Measurements from ENCODE around the gene SLC23A2.

DNA sequence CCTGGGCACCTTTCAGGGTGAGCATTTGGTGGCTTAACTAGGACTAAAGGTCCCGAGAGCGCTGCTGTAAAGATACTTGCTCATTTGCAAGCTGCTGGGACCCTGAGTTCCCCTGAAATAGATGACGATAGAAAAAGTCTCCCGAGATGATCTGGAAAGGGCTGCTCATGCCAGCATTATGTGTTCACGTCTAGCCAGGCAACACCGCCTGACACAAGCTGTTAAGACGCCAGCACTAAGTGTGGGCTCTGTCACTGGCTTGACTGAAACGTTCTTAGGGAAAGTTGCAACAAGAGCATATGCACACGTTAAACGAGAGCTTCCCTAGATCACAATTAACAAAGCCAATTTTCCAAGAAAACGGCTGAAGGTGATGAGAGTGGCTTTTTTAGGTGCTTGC is 113.7 kb downstream of the SLC23A2 start:
- TF ChIP-seq POLR2A (IDR thresholded peaks at IDR 0.05; ENCODE audit: low read depth, low read length) (no peak), POLR2AphosphoS5 (IDR thresholded peaks at IDR 0.05; ENCODE audit: low read depth, low read length) (no peak), PAX5 (IDR thresholded peaks at IDR 0.05; ENCODE audit: insufficient read depth, low read length, severe bottlenecking) (no peak), SPI1 (IDR thresholded peaks at IDR 0.05; ENCODE audit: low read depth, low read length) (no peak)
